HepG2 (cell line): ENCODE data around the gene EIF4G1. TPM values are rescaled to one million over a fixed set of nuclear protein-coding genes. Genes with fewer than 3 reads are reported as not detected.

Experiments used
- CTCF ChIP-seq: sonication (generic); formaldehyde crosslinking; IDR thresholded peaks from 2 replicates; pipeline ENCODE4 v1.5.0; 2020; ENCODE audit warnings: mild to moderate bottlenecking, missing genetic modification reagents, moderate library complexity
- DRAP1 ChIP-seq: IDR thresholded peaks from 2 replicates; pipeline ENCODE4 v1.6.1; 2016; ENCODE audit warnings: missing genetic modification reagents, missing compliant biosample characterization
- FOSL2 ChIP-seq: sonication (generic); formaldehyde crosslinking; IDR thresholded peaks from 2 replicates; pipeline ENCODE4 v1.4.0; 2020; ENCODE audit warnings: missing genetic modification reagents
- FOXA3 ChIP-seq: IDR thresholded peaks from 2 replicates; pipeline ENCODE4 v1.6.1; 2016; ENCODE audit warnings: missing genetic modification reagents, missing compliant biosample characterization
- HES4 ChIP-seq: sonication (generic); formaldehyde crosslinking; IDR thresholded peaks from 2 replicates; pipeline ENCODE4 v1.9.0; 2021; ENCODE audit warnings: mild to moderate bottlenecking, missing genetic modification reagents, borderline replicate concordance
- HMGXB4 ChIP-seq, 2 experiments: sonication (generic) in 1 of 2; formaldehyde crosslinking in 1 of 2; IDR thresholded peaks; 2 replicates each; pipeline versions ENCODE4 v1.4.0 to v1.6.1; 2018 to 2020; ENCODE audit warnings: missing genetic modification reagents in 2 of 2, borderline replicate concordance in 1 of 2, low read depth in 1 of 2, mild to moderate bottlenecking in 1 of 2, missing biosample characterization in 1 of 2
- IKZF5 ChIP-seq: IDR thresholded peaks from 2 replicates; pipeline ENCODE4 v1.6.1; 2018; ENCODE audit warnings: missing genetic modification reagents, mild to moderate bottlenecking, missing compliant biosample characterization
- KAT8 ChIP-seq: IDR thresholded peaks from 2 replicates; pipeline ENCODE4 v1.6.1; 2016; ENCODE audit warnings: missing genetic modification reagents, missing compliant biosample characterization
- KDM2A ChIP-seq: sonication (generic); formaldehyde crosslinking; IDR thresholded peaks from 2 replicates; pipeline ENCODE4 v1.4.0; 2020; ENCODE audit warnings: low read depth, missing genetic modification reagents, borderline replicate concordance
- MAFF ChIP-seq: IDR thresholded peaks from 2 replicates; pipeline ENCODE4 v1.6.1; 2011; ENCODE audit warnings: low read depth, low read length, improper control_type of control experiment
- MNT ChIP-seq: fragments of 450-650 bp; IDR thresholded peaks from 2 replicates; pipeline ENCODE4 v1.6.1; 2016
- POGK ChIP-seq: sonication (generic); formaldehyde crosslinking; conservative IDR thresholded peaks from 2 replicates; pipeline ENCODE4 v1.8.0; 2022; ENCODE audit warnings: mild to moderate bottlenecking, moderate library complexity, missing genetic modification reagents
- PPARG ChIP-seq: conservative IDR thresholded peaks from 2 replicates; pipeline ENCODE4 v1.6.1; 2016; ENCODE audit warnings: missing biosample characterization, missing genetic modification reagents
- RAD21 ChIP-seq: fragments of 450-650 bp; formaldehyde crosslinking; IDR thresholded peaks from 2 replicates; pipeline ENCODE4 v1.5.0; 2020; ENCODE audit warnings: mild to moderate bottlenecking
- REPIN1 ChIP-seq: sonication (generic); formaldehyde crosslinking; IDR thresholded peaks from 2 replicates; pipeline ENCODE4 v1.8.0; 2022; ENCODE audit warnings: missing genetic modification reagents, low read depth, mild to moderate bottlenecking, borderline replicate concordance
- SIX4 ChIP-seq: sonication (generic); formaldehyde crosslinking; IDR thresholded peaks from 2 replicates; pipeline ENCODE4 v1.4.0; 2020; ENCODE audit warnings: missing genetic modification reagents
- XRCC5 ChIP-seq: fragments of 200-400 bp; formaldehyde crosslinking; optimal IDR thresholded peaks from 2 replicates; pipeline ENCODE3; 2017; ENCODE audit warnings: mild to moderate bottlenecking, low read length
- ZFP37 ChIP-seq: sonication (generic); formaldehyde crosslinking; IDR thresholded peaks from 2 replicates; pipeline ENCODE4 v1.4.0; 2020; ENCODE audit warnings: missing genetic modification reagents, borderline replicate concordance
- ZKSCAN8 ChIP-seq: IDR thresholded peaks from 2 replicates; pipeline ENCODE4 v1.6.1; 2016; ENCODE audit warnings: borderline replicate concordance, missing genetic modification reagents, missing compliant biosample characterization
- ZNF180 ChIP-seq: sonication (generic); formaldehyde crosslinking; IDR thresholded peaks from 2 replicates; pipeline ENCODE4 v1.4.0; 2020; ENCODE audit warnings: low read depth, missing genetic modification reagents, borderline replicate concordance
- ZNF543 ChIP-seq: sonication (generic); formaldehyde crosslinking; IDR thresholded peaks from 2 replicates; pipeline ENCODE4 v1.4.0; 2020; ENCODE audit warnings: mild to moderate bottlenecking, missing genetic modification reagents
- ZSCAN31 ChIP-seq: sonication (generic); formaldehyde crosslinking; IDR thresholded peaks from 2 replicates; pipeline ENCODE4 v1.5.0; 2020; ENCODE audit warnings: low read depth, mild to moderate bottlenecking, missing genetic modification reagents
- polyA plus RNA-seq, 8 experiments: library from polyadenylated mRNA; depleted of rRNA in 3 of 8; stranded (reverse) in 7 of 8; unstranded in 1 of 8; fragments of >200 nt; fragmentation: Illumina TruSeq in 4 of 8; extraction: Trizol in 4 of 8; gene quantifications; 2 replicates each; pipeline versions ENCODE4 v1.2.1 to v1.2.3, GENCODE V29; 2011 to 2016; ENCODE audit warnings: low read depth in 4 of 8, missing spikeins in 1 of 8, mixed read lengths in 1 of 8; ENCODE audit not compliant: insufficient read depth in 1 of 8
- total RNA-seq, 5 experiments: library from RNA; depleted of rRNA; stranded (reverse); fragments of >200 nt; fragmentation: Illumina TruSeq; extraction: Trizol; gene quantifications; 2 replicates each; pipeline ENCODE4 v1.2.3, GENCODE V29; 2016; ENCODE audit warnings: low read depth in 1 of 5

The EIF4G1 gene
- total and polyA plus RNA-seq, 2 of the 13 experiments (the other 11 are each of a cell fraction or from before 2014, with no cell fraction given) = 208 to 213 TPM

- TF ChIP-seq CTCF (CRISPR knock-in tag) (peak; percentile 98), ZNF180 (CRISPR knock-in tag) (no peak), ZFP37 (CRISPR knock-in tag) (peak; percentile 48; the same call in 1 of the 2 replicates), MNT (no peak), HMGXB4 (CRISPR knock-in tag; IDR thresholded peaks at IDR 0.05; ENCODE audit: borderline replicate concordance in 1 of 2, low read depth in 1 of 2) (peak; percentile 47 to 52; a peak in 1 of 4 replicates), SIX4 (CRISPR knock-in tag) (no peak), MAFF (0 out of 2 replicates have a peak, but pooled peaks have one; percentile 36), KDM2A (CRISPR knock-in tag) (peak; percentile 77), RAD21 (CRISPR knock-in tag) (peak; percentile 98), DRAP1 (CRISPR knock-in tag) (0 out of 2 replicates have a peak, but pooled peaks have one; percentile 31), ZKSCAN8 (no peak), PPARG (CRISPR knock-in tag) (peak; percentile 48; the same call in 1 of the 2 replicates), FOSL2 (CRISPR knock-in tag) (peak; percentile 78), KAT8 (CRISPR knock-in tag) (no peak), ZSCAN31 (CRISPR knock-in tag) (peak; percentile 32; the same call in 1 of the 2 replicates), FOXA3 (CRISPR knock-in tag) (peak; percentile 79), ZNF543 (no peak), IKZF5 (CRISPR knock-in tag) (peak; percentile 47; the same call in 1 of the 2 replicates), XRCC5 (peak; percentile 52), POGK (0 out of 2 replicates have a peak, but pooled peaks have one; percentile 40), REPIN1 (CRISPR knock-in tag) (peak; percentile 94), HES4 (CRISPR knock-in tag) (no peak)
Observed at GRCh38 chr3:184371570-184372018, 57.2 kb downstream of the EIF4G1 start (continued).
